ENCODE results near the gene PUM2. TPM values are rescaled to one million over a fixed set of nuclear protein-coding genes. Genes with fewer than 3 reads are reported as not detected.
A peak's percentile ranks its signal among the peaks of the same experiment; 100 is the strongest.

PUM2 gene
- total and polyA plus RNA-seq, 4 donors, result 18.5 to 61.0 (median 35.1) TPM

- 56% methylated on average over 21 of the region's 21 CpGs for WGBS
- TF ChIP-seq, protein P1, sequence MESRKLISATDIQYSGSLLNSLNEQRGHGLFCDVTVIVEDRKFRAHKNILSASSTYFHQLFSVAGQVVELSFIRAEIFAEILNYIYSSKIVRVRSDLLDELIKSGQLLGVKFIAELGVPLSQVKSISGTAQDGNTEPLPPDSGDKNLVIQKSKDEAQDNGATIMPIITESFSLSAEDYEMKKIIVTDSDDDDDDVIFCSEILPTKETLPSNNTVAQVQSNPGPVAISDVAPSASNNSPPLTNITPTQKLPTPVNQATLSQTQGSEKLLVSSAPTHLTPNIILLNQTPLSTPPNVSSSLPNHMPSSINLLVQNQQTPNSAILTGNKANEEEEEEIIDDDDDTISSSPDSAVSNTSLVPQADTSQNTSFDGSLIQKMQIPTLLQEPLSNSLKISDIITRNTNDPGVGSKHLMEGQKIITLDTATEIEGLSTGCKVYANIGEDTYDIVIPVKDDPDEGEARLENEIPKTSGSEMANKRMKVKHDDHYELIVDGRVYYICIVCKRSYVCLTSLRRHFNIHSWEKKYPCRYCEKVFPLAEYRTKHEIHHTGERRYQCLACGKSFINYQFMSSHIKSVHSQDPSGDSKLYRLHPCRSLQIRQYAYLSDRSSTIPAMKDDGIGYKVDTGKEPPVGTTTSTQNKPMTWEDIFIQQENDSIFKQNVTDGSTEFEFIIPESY (IDR thresholded peaks at IDR 0.05), result no peak
- TF ChIP-seq GABPA (IDR thresholded peaks at IDR 0.05 in 1 of 2, conservative IDR thresholded peaks at IDR 0.05 in 1 of 2) (no peak), HNF4G (IDR thresholded peaks at IDR 0.05) (no peak), RXRA (IDR thresholded peaks at IDR 0.05) (peak; percentile 44 to 75), FOXA1 (IDR thresholded peaks at IDR 0.05) (no peak), FOXA2 (IDR thresholded peaks at IDR 0.05) (no peak), RAD21 (IDR thresholded peaks at IDR 0.05) (no peak), EGR1 (IDR thresholded peaks at IDR 0.05; ENCODE audit: low read depth in 2 of 2) (no peak), TAF1 (conservative IDR thresholded peaks at IDR 0.05) (no peak), HNF4A (conservative IDR thresholded peaks at IDR 0.05) (peak in 1 of 2 donors; percentile 57), YY1 (IDR thresholded peaks at IDR 0.05) (peak; percentile 89), MAX (IDR thresholded peaks at IDR 0.05) (peak; percentile 73), JUND (IDR thresholded peaks at IDR 0.05) (no peak), NR2F2 (IDR thresholded peaks at IDR 0.05) (no peak)
- TF ChIP-seq, protein P2, sequence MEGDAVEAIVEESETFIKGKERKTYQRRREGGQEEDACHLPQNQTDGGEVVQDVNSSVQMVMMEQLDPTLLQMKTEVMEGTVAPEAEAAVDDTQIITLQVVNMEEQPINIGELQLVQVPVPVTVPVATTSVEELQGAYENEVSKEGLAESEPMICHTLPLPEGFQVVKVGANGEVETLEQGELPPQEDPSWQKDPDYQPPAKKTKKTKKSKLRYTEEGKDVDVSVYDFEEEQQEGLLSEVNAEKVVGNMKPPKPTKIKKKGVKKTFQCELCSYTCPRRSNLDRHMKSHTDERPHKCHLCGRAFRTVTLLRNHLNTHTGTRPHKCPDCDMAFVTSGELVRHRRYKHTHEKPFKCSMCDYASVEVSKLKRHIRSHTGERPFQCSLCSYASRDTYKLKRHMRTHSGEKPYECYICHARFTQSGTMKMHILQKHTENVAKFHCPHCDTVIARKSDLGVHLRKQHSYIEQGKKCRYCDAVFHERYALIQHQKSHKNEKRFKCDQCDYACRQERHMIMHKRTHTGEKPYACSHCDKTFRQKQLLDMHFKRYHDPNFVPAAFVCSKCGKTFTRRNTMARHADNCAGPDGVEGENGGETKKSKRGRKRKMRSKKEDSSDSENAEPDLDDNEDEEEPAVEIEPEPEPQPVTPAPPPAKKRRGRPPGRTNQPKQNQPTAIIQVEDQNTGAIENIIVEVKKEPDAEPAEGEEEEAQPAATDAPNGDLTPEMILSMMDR (IDR thresholded peaks at IDR 0.05; ENCODE audit: low read depth, low read length, missing input control), result no peak
- TF ChIP-seq, protein P3, sequence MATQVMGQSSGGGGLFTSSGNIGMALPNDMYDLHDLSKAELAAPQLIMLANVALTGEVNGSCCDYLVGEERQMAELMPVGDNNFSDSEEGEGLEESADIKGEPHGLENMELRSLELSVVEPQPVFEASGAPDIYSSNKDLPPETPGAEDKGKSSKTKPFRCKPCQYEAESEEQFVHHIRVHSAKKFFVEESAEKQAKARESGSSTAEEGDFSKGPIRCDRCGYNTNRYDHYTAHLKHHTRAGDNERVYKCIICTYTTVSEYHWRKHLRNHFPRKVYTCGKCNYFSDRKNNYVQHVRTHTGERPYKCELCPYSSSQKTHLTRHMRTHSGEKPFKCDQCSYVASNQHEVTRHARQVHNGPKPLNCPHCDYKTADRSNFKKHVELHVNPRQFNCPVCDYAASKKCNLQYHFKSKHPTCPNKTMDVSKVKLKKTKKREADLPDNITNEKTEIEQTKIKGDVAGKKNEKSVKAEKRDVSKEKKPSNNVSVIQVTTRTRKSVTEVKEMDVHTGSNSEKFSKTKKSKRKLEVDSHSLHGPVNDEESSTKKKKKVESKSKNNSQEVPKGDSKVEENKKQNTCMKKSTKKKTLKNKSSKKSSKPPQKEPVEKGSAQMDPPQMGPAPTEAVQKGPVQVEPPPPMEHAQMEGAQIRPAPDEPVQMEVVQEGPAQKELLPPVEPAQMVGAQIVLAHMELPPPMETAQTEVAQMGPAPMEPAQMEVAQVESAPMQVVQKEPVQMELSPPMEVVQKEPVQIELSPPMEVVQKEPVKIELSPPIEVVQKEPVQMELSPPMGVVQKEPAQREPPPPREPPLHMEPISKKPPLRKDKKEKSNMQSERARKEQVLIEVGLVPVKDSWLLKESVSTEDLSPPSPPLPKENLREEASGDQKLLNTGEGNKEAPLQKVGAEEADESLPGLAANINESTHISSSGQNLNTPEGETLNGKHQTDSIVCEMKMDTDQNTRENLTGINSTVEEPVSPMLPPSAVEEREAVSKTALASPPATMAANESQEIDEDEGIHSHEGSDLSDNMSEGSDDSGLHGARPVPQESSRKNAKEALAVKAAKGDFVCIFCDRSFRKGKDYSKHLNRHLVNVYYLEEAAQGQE (IDR thresholded peaks at IDR 0.05), result peak; percentile 29
Measured at GRCh38 chr2:20217041-20217970, 133.3 kb downstream of the PUM2 start.

More at GRCh38 chr2:20217041-20217970, 133.3 kb downstream of the PUM2 start:
- H3K4me3 ChIP-seq (ENCODE audit: low read depth in 1 of 3, low read length in 3 of 3), result no peak overlapping the region
- H3K4me1 ChIP-seq (ENCODE audit: control insufficient read depth in 4 of 4, insufficient read depth in 4 of 4, low read length in 3 of 4), result peaks cover 7 to 97% (median 74%) of the 10 kb centered on the region in 4 donors
- peak overlapping the region; percentile 94 to 98 for H3K27ac ChIP-seq (ENCODE audit: low read depth in 1 of 2, low read length in 2 of 2)
- H3K27me3 ChIP-seq (ENCODE audit: control insufficient read depth in 4 of 4, insufficient read depth in 4 of 4, low read length in 3 of 4), result no peaks in the 10 kb centered on the region
- H3K9ac ChIP-seq (ENCODE audit: low read depth in 1 of 2, low read length in 2 of 2), result peak overlapping the region; percentile 5 to 57
- DNase-seq (ENCODE audit: low spot score), result no peak
- no peaks in the 10 kb centered on the region for H3K9me3 ChIP-seq (ENCODE audit: control insufficient read depth in 4 of 4, low read length in 3 of 4)
- no peaks in the 10 kb centered on the region for H3K36me3 ChIP-seq (ENCODE audit: control insufficient read depth in 4 of 4, insufficient read depth in 3 of 4, low read depth in 1 of 4, low read length in 3 of 4)

Data from liver (tissue), 9 donors.